H1 (cell line): ENCODE data around the gene LDLRAD4. TPM values are rescaled to one million over a fixed set of nuclear protein-coding genes. Genes with fewer than 3 reads are reported as not detected.

Experiments
- CTCF ChIA-PET: fragments of 300-600 bp; sonication (Branson Sonifier 250); formaldehyde crosslinking; loops from one replicate; lab custom pipeline; 2021; ENCODE audit not compliant: partially characterized antibody; lab: Charles Lee
- POLR2A ChIA-PET: fragments of 300-600 bp; sonication (Branson Sonifier 250); formaldehyde crosslinking; loops from one replicate; lab custom pipeline; 2021; ENCODE audit warnings: inconsistent platforms; ENCODE audit not compliant: partially characterized antibody; lab: Charles Lee
- DNase-seq, 2 experiments: peaks; one replicate each; pipeline versions ENCODE4 v3.0.0 to v3.0.0-alpha.2; 2010 to 2022; ENCODE audit warnings: low spot score in 2 of 2, low read depth in 1 of 2, mixed read lengths in 1 of 2
- FAIRE-seq: peaks from 2 replicates; lab custom pipeline; 2011; peaks lifted over from hg19 to GRCh38; lab: Jason Lieb, UNC
- H2AFZ ChIP-seq: 2 replicates; pipeline ENCODE4 v1.8.1; 2012; ENCODE audit warnings: low read length, inconsistent platforms
- H2AK5ac ChIP-seq: 2 replicates; pipeline ENCODE4 v1.6.1; 2013; ENCODE audit warnings: low read depth, low read length
- H2BK120ac ChIP-seq: replicated peaks from 2 replicates; pipeline ENCODE3; 2013; ENCODE audit warnings: low read depth, low read length, inconsistent platforms
- H2BK12ac ChIP-seq: 2 replicates; pipeline ENCODE4 v1.6.1; 2013; ENCODE audit warnings: low read depth, low read length
- H2BK15ac ChIP-seq: 2 replicates; pipeline ENCODE4 v1.6.1; 2013; ENCODE audit warnings: low read length
- H2BK20ac ChIP-seq: 2 replicates; pipeline ENCODE4 v1.6.1; 2013; ENCODE audit warnings: low read length
- H2BK5ac ChIP-seq: 2 replicates; pipeline ENCODE4 v1.6.1; 2013; ENCODE audit warnings: low read depth, low read length
- H3K14ac ChIP-seq: 2 replicates; pipeline ENCODE4 v1.6.1; 2013; ENCODE audit warnings: inconsistent platforms; ENCODE audit not compliant: insufficient read length
- H3K18ac ChIP-seq: 2 replicates; pipeline ENCODE4 v1.6.1; 2013; ENCODE audit warnings: low read length; ENCODE audit errors: extremely low read depth
- H3K23ac ChIP-seq: 2 replicates; pipeline ENCODE4 v1.6.1; 2013; ENCODE audit warnings: inconsistent platforms; ENCODE audit not compliant: insufficient read length
- H3K23me2 ChIP-seq: 2 replicates; pipeline ENCODE4 v1.6.1; 2013; ENCODE audit warnings: low read depth, low read length
- H3K27ac ChIP-seq: 2 replicates; pipeline ENCODE4 v1.6.1; 2011; ENCODE audit warnings: low read depth, low read length, inconsistent platforms
- H3K27me3 ChIP-seq, 4 experiments: replicated peaks in 1 of 4; 1 replicate in 1 of 4; 2 replicates in 3 of 4; pipeline versions ENCODE4 v1.6.1 to v1.8.1; 2011 to 2013; ENCODE audit warnings: low read length in 3 of 4, mild to moderate bottlenecking in 3 of 4, inconsistent platforms in 2 of 4, mixed read lengths in 2 of 4, moderate library complexity in 1 of 4; ENCODE audit not compliant: control insufficient read depth in 3 of 4, insufficient read depth in 3 of 4; ENCODE audit errors: extremely low read depth in 1 of 4
- H3K36me3 ChIP-seq, 4 experiments: 2 replicates each; pipeline versions ENCODE4 v1.6.1 to v1.8.1; 2011 to 2013; ENCODE audit warnings: mild to moderate bottlenecking in 4 of 4, low read length in 3 of 4, moderate library complexity in 2 of 4, control low read depth in 1 of 4, inconsistent platforms in 1 of 4; ENCODE audit not compliant: insufficient read depth in 4 of 4, control insufficient read depth in 2 of 4
- H3K4ac ChIP-seq: replicated peaks from 2 replicates; pipeline ENCODE3; 2013; ENCODE audit warnings: low read length, low read depth, mixed read lengths, inconsistent platforms; ENCODE audit not compliant: insufficient read length
- H3K4me1 ChIP-seq, 4 experiments: replicated peaks in 1 of 4; 1 replicate in 1 of 4; 2 replicates in 3 of 4; pipeline versions ENCODE4 v1.6.1 to v1.8.1; 2011 to 2013; ENCODE audit warnings: low read length in 3 of 4, inconsistent platforms in 2 of 4, mixed read lengths in 1 of 4; ENCODE audit not compliant: insufficient read depth in 4 of 4, control insufficient read depth in 3 of 4
- H3K4me2 ChIP-seq, 2 experiments: 2 replicates each; pipeline versions ENCODE4 v1.6.1 to v1.8.1; 2011 to 2013; ENCODE audit warnings: low read depth in 2 of 2, low read length in 2 of 2, control low read depth in 1 of 2, inconsistent platforms in 1 of 2, mild to moderate bottlenecking in 1 of 2; ENCODE audit not compliant: insufficient read depth in 1 of 2
- H3K4me3 ChIP-seq, 4 experiments: fragments of 200-600, 300-600 bp in 1 of 4; sonication (generic), shearing (Covaris generic), sonication (Bioruptor Twin) in 1 of 4; 2 replicates each; pipeline versions ENCODE4 v1.5.1 to v1.8.1; 2011 to 2016; ENCODE audit warnings: low read length in 4 of 4, low read depth in 3 of 4, control low read depth in 2 of 4, inconsistent platforms in 2 of 4, mild to moderate bottlenecking in 2 of 4, mixed read lengths in 1 of 4, moderate library complexity in 1 of 4; ENCODE audit not compliant: insufficient read depth in 2 of 4; ENCODE audit errors: extremely low read depth in 1 of 4
- H3K56ac ChIP-seq: replicated peaks from 2 replicates; pipeline ENCODE3; 2013; ENCODE audit warnings: low read depth, mild to moderate bottlenecking, mixed read lengths, low read length, inconsistent platforms; ENCODE audit not compliant: insufficient read length
- H3K79me1 ChIP-seq: 2 replicates; pipeline ENCODE4 v1.6.1; 2013; ENCODE audit warnings: low read depth, low read length, control low read depth
- H3K79me2 ChIP-seq, 2 experiments: 2 replicates each; pipeline versions ENCODE4 v1.6.1 to v1.8.1; 2012 to 2013; ENCODE audit warnings: low read length in 2 of 2, mild to moderate bottlenecking in 2 of 2, inconsistent platforms in 1 of 2; ENCODE audit not compliant: insufficient read depth in 2 of 2, control insufficient read depth in 1 of 2
- H3K9ac ChIP-seq, 4 experiments: replicated peaks in 1 of 4; 1 replicate in 1 of 4; 2 replicates in 3 of 4; pipeline versions ENCODE4 v1.6.1 to v1.8.1; 2011 to 2013; ENCODE audit warnings: low read depth in 3 of 4, low read length in 3 of 4, control low read depth in 2 of 4, mild to moderate bottlenecking in 2 of 4, moderate library complexity in 2 of 4, inconsistent platforms in 1 of 4; ENCODE audit errors: extremely low read depth in 1 of 4
- H3K9me3 ChIP-seq, 2 experiments: 2 replicates each; pipeline versions ENCODE4 v1.6.1 to v1.8.1; 2012 to 2013; ENCODE audit warnings: mild to moderate bottlenecking in 2 of 2, moderate library complexity in 2 of 2, control low read depth in 1 of 2, inconsistent platforms in 1 of 2, low read depth in 1 of 2, low read length in 1 of 2, mixed read lengths in 1 of 2; ENCODE audit not compliant: insufficient read depth in 2 of 2
- H4K20me1 ChIP-seq, 2 experiments: replicated peaks in 1 of 2; 2 replicates each; pipeline versions ENCODE3 to v1.8.1; 2011 to 2013; ENCODE audit warnings: inconsistent platforms in 2 of 2, low read length in 2 of 2, mild to moderate bottlenecking in 1 of 2; ENCODE audit not compliant: insufficient read depth in 2 of 2, control insufficient read depth in 1 of 2
- H4K5ac ChIP-seq: 2 replicates; pipeline ENCODE4 v1.6.1; 2013; ENCODE audit warnings: low read length, low read depth, mixed read lengths, inconsistent platforms; ENCODE audit not compliant: insufficient read length
- H4K8ac ChIP-seq: 2 replicates; pipeline ENCODE4 v1.8.0; 2013; ENCODE audit warnings: mild to moderate bottlenecking, moderate library complexity, low read length, inconsistent platforms; ENCODE audit not compliant: insufficient read depth; ENCODE audit errors: extremely low read depth
- H4K91ac ChIP-seq: replicated peaks from 2 replicates; pipeline ENCODE3; 2013; ENCODE audit warnings: low read length, mixed read lengths, inconsistent platforms; ENCODE audit not compliant: insufficient read length
- ASH2L ChIP-seq: fragments of 200-600, 300-600 bp; sonication (generic); IDR thresholded peaks from one replicate; pipeline ENCODE4 v1.7.1; 2017; ENCODE audit warnings: low read length
- BCL11A ChIP-seq, 2 experiments: IDR thresholded peaks; one replicate each; pipeline ENCODE4 v1.6.1; 2011; ENCODE audit warnings: low read depth in 2 of 2, low read length in 2 of 2, mild to moderate bottlenecking in 2 of 2
- CHD1 ChIP-seq: IDR thresholded peaks from 2 replicates; pipeline ENCODE4 v1.6.1; 2012; ENCODE audit warnings: low read depth, low read length, improper control_type of control experiment
- CHD2 ChIP-seq: IDR thresholded peaks from 2 replicates; pipeline ENCODE4 v1.6.1; 2012; ENCODE audit warnings: low read length, improper control_type of control experiment
- CTBP2 ChIP-seq: IDR thresholded peaks from 2 replicates; pipeline ENCODE4 v1.7.0; 2011; ENCODE audit warnings: borderline replicate concordance, mild to moderate bottlenecking, moderate library complexity, mixed read lengths, low read length; ENCODE audit not compliant: insufficient read depth, insufficient read length
- EZH2 ChIP-seq: fragments of 200-600 bp; sonication (generic); IDR thresholded peaks from 2 replicates; pipeline ENCODE4 v1.7.1; 2012; ENCODE audit warnings: low read depth, mild to moderate bottlenecking, moderate library complexity, low read length, inconsistent platforms; ENCODE audit not compliant: severe bottlenecking
- FOSL1 ChIP-seq: IDR thresholded peaks from 2 replicates; pipeline ENCODE4 v1.6.1; 2011; ENCODE audit warnings: mild to moderate bottlenecking, low read depth, low read length, moderate library complexity; ENCODE audit not compliant: insufficient read depth
- GABPA ChIP-seq: IDR thresholded peaks from 2 replicates; pipeline ENCODE4 v1.6.1; 2011; ENCODE audit warnings: mild to moderate bottlenecking, low read length, moderate library complexity, borderline replicate concordance; ENCODE audit not compliant: insufficient read depth
- KDM1A ChIP-seq: fragments of 200-600, 300-600 bp; sonication (generic); IDR thresholded peaks from 2 replicates; pipeline ENCODE4 v1.7.1; 2016; ENCODE audit warnings: mild to moderate bottlenecking, low read length, borderline replicate concordance
- PHF8 ChIP-seq: fragments of 200-600 bp; sonication (generic); conservative IDR thresholded peaks from 2 replicates; pipeline ENCODE4 v1.7.1; 2012; ENCODE audit warnings: low read depth, mild to moderate bottlenecking, inconsistent platforms, low read length, moderate library complexity
- SIX5 ChIP-seq: IDR thresholded peaks from 2 replicates; pipeline ENCODE4 v1.6.1; 2011; ENCODE audit warnings: mild to moderate bottlenecking, low read depth, low read length
- SP1 ChIP-seq: IDR thresholded peaks from 2 replicates; pipeline ENCODE4 v1.6.1; 2011; ENCODE audit warnings: low read depth, low read length
- SP2 ChIP-seq: IDR thresholded peaks from 2 replicates; pipeline ENCODE4 v1.6.1; 2012; ENCODE audit warnings: mild to moderate bottlenecking, low read length, inconsistent platforms
- YY1 ChIP-seq: IDR thresholded peaks from 2 replicates; pipeline ENCODE4 v1.6.1; 2011; ENCODE audit warnings: low read depth, mild to moderate bottlenecking, low read length
- WGBS, 2 experiments: shearing (Covaris generic) in 1 of 2; methylation state at CpG; one replicate each; pipeline versions ENCODE4 v1.1.6 to v1.1.7; 2013 to 2015; ENCODE audit warnings: low lambda C conversion rate in 2 of 2, mixed read lengths in 2 of 2, inconsistent platforms in 1 of 2, low coverage in 1 of 2, missing lambda C conversion rate in 1 of 2; ENCODE audit not compliant: insufficient replicate concordance in 2 of 2, insufficient coverage in 1 of 2, insufficient read length in 1 of 2; ENCODE audit errors: extremely low coverage in 1 of 2, missing lambda C conversion rate in 1 of 2; 5-methylcytosine and 5-hydroxymethylcytosine counted together
- polyA plus RNA-seq, 7 experiments: library from polyadenylated mRNA; depleted of rRNA in 3 of 7; stranded (reverse) in 5 of 7; unstranded in 2 of 7; fragments of >200 nt in 5 of 7; fragments of 200-250 nt in 2 of 7; gene quantifications; 1 replicate in 5 of 7; 2 replicates in 1 of 7; 4 replicates in 1 of 7; pipeline versions ENCODE4 v1.2.1 to v1.2.3, GENCODE V29; 2011 to 2013; ENCODE audit warnings: missing spikeins in 2 of 7, mixed read lengths in 2 of 7
- total RNA-seq: library from RNA; stranded (reverse); fragmentation: NEBNext Ultra II Directional; extraction: Animal tissue kit (Norgen Biotek cat#: 25700); gene quantifications from 2 replicates; pipeline ENCODE4 v1.2.1, GENCODE V29; 2021

Gene LDLRAD4
- total and polyA plus RNA-seq, 2 of the 8 experiments (the other 6 are each of a cell fraction or from before 2014, with no cell fraction given), result 0.77 to 1.4 TPM

DNA sequence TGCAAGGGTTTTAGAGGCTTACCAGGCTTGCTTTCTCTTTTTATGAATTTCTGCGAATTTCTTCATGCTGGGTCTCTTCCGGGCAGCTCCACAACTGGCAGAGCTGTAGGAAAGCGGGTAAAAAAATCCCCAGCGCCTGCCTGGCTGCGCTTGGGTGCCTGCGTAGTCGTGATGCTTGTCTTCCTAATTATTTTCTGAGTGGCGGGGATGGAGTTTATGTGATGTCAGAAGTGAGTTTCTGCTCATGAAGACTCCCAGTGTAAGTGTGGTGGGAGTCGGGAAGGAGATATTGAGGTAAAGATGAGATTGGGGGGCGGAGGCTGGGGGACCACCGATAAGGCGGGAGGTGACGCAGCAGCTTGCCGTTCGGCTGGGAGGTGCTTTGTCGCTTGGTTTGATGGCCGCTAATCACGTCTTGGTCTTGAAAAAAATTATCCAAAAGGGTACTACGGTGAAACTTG lies 229.8 kb downstream of the LDLRAD4 start:
- 84% methylated on average over 19 of the region's 19 CpGs; no CpG with 5 or more reads in 1 of the 2 experiments for WGBS, 2 experiments
- H3K23me2 ChIP-seq, result peaks cover 3% of the 10 kb centered on the region; the same call in 1 of the 2 replicates
- no peak overlapping the region for H3K27ac ChIP-seq
- DNase-seq, result no peak
- H3K4me1 ChIP-seq, result peaks cover 7 to 33% (median 15%) of the 10 kb centered on the region in 4 experiments
- H3K56ac ChIP-seq, result no peak overlapping the region
- no peak overlapping the region for H4K8ac ChIP-seq
- H3K4ac ChIP-seq, result no peak overlapping the region
- H3K9me3 ChIP-seq, result no peaks in the 10 kb centered on the region
- no peak overlapping the region for H4K91ac ChIP-seq
- no peak overlapping the region for H3K4me3 ChIP-seq
- H2BK15ac ChIP-seq, result no peak overlapping the region
- H3K36me3 ChIP-seq, result no peaks in the 10 kb centered on the region
- no peak overlapping the region for H3K4me2 ChIP-seq
- no peak overlapping the region for H3K14ac ChIP-seq
- H2BK12ac ChIP-seq, result no peak overlapping the region
- POLR2A ChIA-PET, result no interaction called here
- no peak overlapping the region for H3K9ac ChIP-seq
- H2BK5ac ChIP-seq, result no peak overlapping the region
- no peak for FAIRE-seq
- no peaks in the 10 kb centered on the region for H3K79me1 ChIP-seq
- H4K20me1 ChIP-seq, result peaks cover 0 to 4% of the 10 kb centered on the region in 2 experiments
- no peak overlapping the region for H2AK5ac ChIP-seq
- H2BK120ac ChIP-seq, result no peak overlapping the region
- H3K18ac ChIP-seq, result no peak overlapping the region
- no peaks in the 10 kb centered on the region for H3K27me3 ChIP-seq
- CTCF ChIA-PET, result no interaction called here
- no peak overlapping the region for H4K5ac ChIP-seq
- H3K23ac ChIP-seq, result no peak overlapping the region
- no peak overlapping the region for H2AFZ ChIP-seq
- H2BK20ac ChIP-seq, result no peak overlapping the region
- no peaks in the 10 kb centered on the region for H3K79me2 ChIP-seq
- TF ChIP-seq CHD2, result no peak
- no peak for TF ChIP-seq YY1
- no peak for TF ChIP-seq CTBP2
- no peak for TF ChIP-seq FOSL1
- no peak for TF ChIP-seq GABPA
- TF ChIP-seq KDM1A, result no peak
- TF ChIP-seq PHF8, result no peak
- no peak for TF ChIP-seq ASH2L
- TF ChIP-seq EZH2, result no peak
- no peak for TF ChIP-seq SIX5
- TF ChIP-seq SP1, result no peak
- TF ChIP-seq CHD1, result no peak
- no peak for TF ChIP-seq SP2
- TF ChIP-seq BCL11A (IDR thresholded peaks at IDR 0.05; ENCODE audit: low read depth in 2 of 2, low read length in 2 of 2), result no peak
